Measurements from ENCODE around the gene OSBPL8. TPM values are rescaled to one million over a fixed set of nuclear protein-coding genes. Genes with fewer than 3 reads are reported as not detected.
"Not testable (repeated sequence)": the region's sequence is repeated elsewhere in the genome, so short reads cannot be mapped to it uniquely, and the experiment has no call there.

The OSBPL8 gene
- total RNA-seq, 2 donors from 2014 or later, result 99.0 to 105 TPM

- H3K9me3 Mint-ChIP-seq, result no peaks in the 10 kb centered on the region
- H3K27ac Mint-ChIP-seq, result no peak overlapping the region
- DNase-seq (ENCODE audit: low spot score), result no peak
- peaks cover 22 to 23% of the 10 kb centered on the region in 2 donors for H3K4me1 Mint-ChIP-seq (ENCODE audit: low read depth in 2 of 2)
- no peaks in the 10 kb centered on the region for H3K36me3 Mint-ChIP-seq
- ATAC-seq, result no peak
- no peaks in the 10 kb centered on the region for H3K27me3 Mint-ChIP-seq
- H3K4me3 Mint-ChIP-seq, result no peak overlapping the region
Measured at GRCh38 chr12:76503957-76504356, 55.6 kb downstream of the OSBPL8 start.

- H3K4me1 Mint-ChIP-seq (ENCODE audit: low read depth in 2 of 2), result peaks cover 20 to 22% of the 10 kb centered on the region in 2 donors
Measured at GRCh38 chr12:76501390-76501789, 58.2 kb downstream of the OSBPL8 start.

GRCh38 chr12:76499136-76499535 is 60.4 kb downstream of the OSBPL8 start:
- H3K27ac Mint-ChIP-seq; H3K27me3 Mint-ChIP-seq; H3K4me3 Mint-ChIP-seq; H3K9me3 Mint-ChIP-seq; DNase-seq (ENCODE audit: low spot score); ATAC-seq: not testable (repeated sequence)
- H3K36me3 Mint-ChIP-seq, result peaks cover 13% of the 10 kb centered on the region
- H3K4me1 Mint-ChIP-seq (ENCODE audit: low read depth in 2 of 2), result peaks cover 19 to 25% of the 10 kb centered on the region in 2 donors

More at GRCh38 chr12:76501390-76501789, 58.2 kb downstream of the OSBPL8 start:
- Mint-ChIP-seq H3K9me3 (no peaks in the 10 kb centered on the region), H3K27me3 (no peaks in the 10 kb centered on the region), H3K27ac (no peak overlapping the region), H3K36me3 (no peaks in the 10 kb centered on the region), H3K4me3 (no peak overlapping the region)
- ATAC-seq (no peak), DNase-seq (ENCODE audit: low spot score) (no peak)

GRCh38 chr12:76495556-76495955 is 64.0 kb downstream of the OSBPL8 start:
- DNase-seq (ENCODE audit: low spot score) (no peak), ATAC-seq (no peak)
- H3K4me1 Mint-ChIP-seq (ENCODE audit: low read depth in 2 of 2), result peaks cover 25 to 27% of the 10 kb centered on the region in 2 donors
- peaks cover 7% of the 10 kb centered on the region for H3K9me3 Mint-ChIP-seq
- H3K36me3 Mint-ChIP-seq, result peaks cover 24% of the 10 kb centered on the region
- H3K4me3 Mint-ChIP-seq, result no peak overlapping the region
- H3K27ac Mint-ChIP-seq, result no peak overlapping the region
- H3K27me3 Mint-ChIP-seq, result no peaks in the 10 kb centered on the region

GRCh38 chr12:76491292-76491691 is 68.3 kb downstream of the OSBPL8 start:
- no peaks in the 10 kb centered on the region for H3K27me3 Mint-ChIP-seq
- H3K36me3 Mint-ChIP-seq, result peaks cover 24% of the 10 kb centered on the region
- DNase-seq (ENCODE audit: low spot score), result no peak
- ATAC-seq, result no peak
- H3K4me1 Mint-ChIP-seq (ENCODE audit: low read depth in 2 of 2), result peaks cover 36 to 40% of the 10 kb centered on the region in 2 donors
- H3K4me3 Mint-ChIP-seq, result no peak overlapping the region
- H3K9me3 Mint-ChIP-seq, result peaks cover 7% of the 10 kb centered on the region
- H3K27ac Mint-ChIP-seq, result no peak overlapping the region

- H3K36me3 Mint-ChIP-seq, result peaks cover 19% of the 10 kb centered on the region
- H3K4me1 Mint-ChIP-seq (ENCODE audit: low read depth in 2 of 2), result peaks cover 31 to 34% of the 10 kb centered on the region in 2 donors
- H3K27me3 Mint-ChIP-seq, result no peaks in the 10 kb centered on the region
- ATAC-seq (no peak), DNase-seq (ENCODE audit: low spot score) (no peak)
- no peak overlapping the region for H3K4me3 Mint-ChIP-seq
- peaks cover 7% of the 10 kb centered on the region for H3K9me3 Mint-ChIP-seq
- H3K27ac Mint-ChIP-seq, result no peak overlapping the region
Measured at GRCh38 chr12:76490763-76491162, 68.8 kb downstream of the OSBPL8 start.

GRCh38 chr12:76489737-76490136 is 69.8 kb downstream of the OSBPL8 start:
- ATAC-seq, result no peak
- Mint-ChIP-seq H3K27me3 (no peaks in the 10 kb centered on the region), H3K27ac (no peak overlapping the region), H3K4me1 (ENCODE audit: low read depth in 2 of 2) (peaks cover 29 to 31% of the 10 kb centered on the region in 2 donors), H3K36me3 (peaks cover 16% of the 10 kb centered on the region), H3K4me3 (no peak overlapping the region), H3K9me3 (peaks cover 7% of the 10 kb centered on the region)
- DNase-seq (ENCODE audit: low spot score), result no peak

- no peak for ATAC-seq
- Mint-ChIP-seq H3K27ac (no peak overlapping the region), H3K4me1 (ENCODE audit: low read depth in 2 of 2) (peaks cover 19 to 22% of the 10 kb centered on the region in 2 donors), H3K9me3 (no peaks in the 10 kb centered on the region), H3K27me3 (no peaks in the 10 kb centered on the region), H3K4me3 (no peak overlapping the region), H3K36me3 (no peaks in the 10 kb centered on the region)
- no peak for DNase-seq (ENCODE audit: low spot score)
Measured at GRCh38 chr12:76486011-76486410, 73.6 kb downstream of the OSBPL8 start.

- DNase-seq (ENCODE audit: low spot score), result no peak
- Mint-ChIP-seq H3K9me3 (no peaks in the 10 kb centered on the region), H3K27me3 (no peaks in the 10 kb centered on the region), H3K4me1 (ENCODE audit: low read depth in 2 of 2) (peaks cover 4 to 10% of the 10 kb centered on the region in 2 donors), H3K36me3 (no peaks in the 10 kb centered on the region), H3K27ac (peak overlapping the region in 1 of 2 donors; percentile 11), H3K4me3 (no peak overlapping the region)
- ATAC-seq, result no peak
Measured at GRCh38 chr12:76480796-76481195, 78.8 kb downstream of the OSBPL8 start.

GRCh38 chr12:76478045-76478444 is 81.5 kb downstream of the OSBPL8 start:
- DNase-seq (ENCODE audit: low spot score) (no peak), ATAC-seq (no peak)
- peaks cover 9 to 14% of the 10 kb centered on the region in 2 donors for H3K4me1 Mint-ChIP-seq (ENCODE audit: low read depth in 2 of 2)
- H3K27ac Mint-ChIP-seq, result no peak overlapping the region
- H3K4me3 Mint-ChIP-seq, result no peak overlapping the region
- H3K9me3 Mint-ChIP-seq, result no peaks in the 10 kb centered on the region
- no peaks in the 10 kb centered on the region for H3K27me3 Mint-ChIP-seq
- H3K36me3 Mint-ChIP-seq, result no peaks in the 10 kb centered on the region

GRCh38 chr12:76472862-76473261 is 86.7 kb downstream of the OSBPL8 start:
- not testable (repeated sequence) for H3K4me1 Mint-ChIP-seq (ENCODE audit: low read depth in 2 of 2); H3K27me3 Mint-ChIP-seq; H3K4me3 Mint-ChIP-seq; DNase-seq (ENCODE audit: low spot score); H3K36me3 Mint-ChIP-seq; H3K9me3 Mint-ChIP-seq; H3K27ac Mint-ChIP-seq; ATAC-seq

- ATAC-seq, result no peak
- no peak overlapping the region for H3K4me3 Mint-ChIP-seq
- no peak overlapping the region for H3K27ac Mint-ChIP-seq
Measured at GRCh38 chr12:76471579-76471978, 88.0 kb downstream of the OSBPL8 start.

GRCh38 chr12:76470028-76470939 is 89.3 kb downstream of the OSBPL8 start:
- Mint-ChIP-seq H3K27ac (no peak overlapping the region), H3K27me3 (no peaks in the 10 kb centered on the region), H3K9me3 (no peaks in the 10 kb centered on the region), H3K36me3 (no peaks in the 10 kb centered on the region), H3K4me1 (ENCODE audit: low read depth in 2 of 2) (peaks cover 10 to 17% of the 10 kb centered on the region in 2 donors), H3K4me3 (no peak overlapping the region)
- ATAC-seq (peak; percentile 69 to 79), DNase-seq (ENCODE audit: low spot score) (no peak)

More at GRCh38 chr12:76471579-76471978, 88.0 kb downstream of the OSBPL8 start:
- H3K27me3 Mint-ChIP-seq, result no peaks in the 10 kb centered on the region
- DNase-seq (ENCODE audit: low spot score), result no peak
- H3K36me3 Mint-ChIP-seq, result no peaks in the 10 kb centered on the region
- peaks cover 13 to 17% of the 10 kb centered on the region in 2 donors for H3K4me1 Mint-ChIP-seq (ENCODE audit: low read depth in 2 of 2)
- H3K9me3 Mint-ChIP-seq, result no peaks in the 10 kb centered on the region

- peaks cover 21 to 29% of the 10 kb centered on the region in 2 donors for H3K4me1 Mint-ChIP-seq (ENCODE audit: low read depth in 2 of 2)
- no peak for DNase-seq (ENCODE audit: low spot score)
- H3K36me3 Mint-ChIP-seq, result no peaks in the 10 kb centered on the region
- ATAC-seq, result no peak
- no peaks in the 10 kb centered on the region for H3K9me3 Mint-ChIP-seq
- no peak overlapping the region for H3K27ac Mint-ChIP-seq
- H3K27me3 Mint-ChIP-seq, result no peaks in the 10 kb centered on the region
- H3K4me3 Mint-ChIP-seq, result no peak overlapping the region
Measured at GRCh38 chr12:76464631-76465166, 94.9 kb downstream of the OSBPL8 start.
